GM12801 (cell line): Measurements from ENCODE around the gene NDUFS1.

Source experiments
- TF ChIP-seq, protein P1 (sequence below): IDR thresholded peaks from one replicate; pipeline ENCODE4 v1.5.1; 2011; ENCODE audit warnings: control low read depth; ENCODE audit not compliant: insufficient read length; ENCODE audit errors: extremely low read depth

The NDUFS1 gene

DNA sequence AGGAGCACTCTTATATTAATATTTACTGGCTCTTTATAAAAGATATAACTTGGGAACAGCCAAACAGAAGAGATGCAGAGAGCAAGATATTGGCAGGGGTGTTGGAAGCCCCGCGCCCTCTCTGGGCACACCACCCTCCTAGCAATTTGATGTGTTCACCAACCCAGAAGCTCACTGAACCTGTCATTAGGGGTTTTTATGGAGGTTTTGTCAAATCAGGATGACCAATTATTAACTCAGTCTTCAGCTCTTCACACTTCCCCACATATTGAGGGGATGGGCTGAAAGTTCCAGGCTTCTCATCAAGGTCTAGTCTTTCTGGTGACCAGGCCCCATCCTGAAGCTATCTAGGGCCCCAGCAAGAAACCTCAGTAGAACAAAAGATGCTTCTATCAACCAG is 62.4 kb downstream of the NDUFS1 start:
- TF ChIP-seq, protein P1, sequence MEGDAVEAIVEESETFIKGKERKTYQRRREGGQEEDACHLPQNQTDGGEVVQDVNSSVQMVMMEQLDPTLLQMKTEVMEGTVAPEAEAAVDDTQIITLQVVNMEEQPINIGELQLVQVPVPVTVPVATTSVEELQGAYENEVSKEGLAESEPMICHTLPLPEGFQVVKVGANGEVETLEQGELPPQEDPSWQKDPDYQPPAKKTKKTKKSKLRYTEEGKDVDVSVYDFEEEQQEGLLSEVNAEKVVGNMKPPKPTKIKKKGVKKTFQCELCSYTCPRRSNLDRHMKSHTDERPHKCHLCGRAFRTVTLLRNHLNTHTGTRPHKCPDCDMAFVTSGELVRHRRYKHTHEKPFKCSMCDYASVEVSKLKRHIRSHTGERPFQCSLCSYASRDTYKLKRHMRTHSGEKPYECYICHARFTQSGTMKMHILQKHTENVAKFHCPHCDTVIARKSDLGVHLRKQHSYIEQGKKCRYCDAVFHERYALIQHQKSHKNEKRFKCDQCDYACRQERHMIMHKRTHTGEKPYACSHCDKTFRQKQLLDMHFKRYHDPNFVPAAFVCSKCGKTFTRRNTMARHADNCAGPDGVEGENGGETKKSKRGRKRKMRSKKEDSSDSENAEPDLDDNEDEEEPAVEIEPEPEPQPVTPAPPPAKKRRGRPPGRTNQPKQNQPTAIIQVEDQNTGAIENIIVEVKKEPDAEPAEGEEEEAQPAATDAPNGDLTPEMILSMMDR = no peak

DNA sequence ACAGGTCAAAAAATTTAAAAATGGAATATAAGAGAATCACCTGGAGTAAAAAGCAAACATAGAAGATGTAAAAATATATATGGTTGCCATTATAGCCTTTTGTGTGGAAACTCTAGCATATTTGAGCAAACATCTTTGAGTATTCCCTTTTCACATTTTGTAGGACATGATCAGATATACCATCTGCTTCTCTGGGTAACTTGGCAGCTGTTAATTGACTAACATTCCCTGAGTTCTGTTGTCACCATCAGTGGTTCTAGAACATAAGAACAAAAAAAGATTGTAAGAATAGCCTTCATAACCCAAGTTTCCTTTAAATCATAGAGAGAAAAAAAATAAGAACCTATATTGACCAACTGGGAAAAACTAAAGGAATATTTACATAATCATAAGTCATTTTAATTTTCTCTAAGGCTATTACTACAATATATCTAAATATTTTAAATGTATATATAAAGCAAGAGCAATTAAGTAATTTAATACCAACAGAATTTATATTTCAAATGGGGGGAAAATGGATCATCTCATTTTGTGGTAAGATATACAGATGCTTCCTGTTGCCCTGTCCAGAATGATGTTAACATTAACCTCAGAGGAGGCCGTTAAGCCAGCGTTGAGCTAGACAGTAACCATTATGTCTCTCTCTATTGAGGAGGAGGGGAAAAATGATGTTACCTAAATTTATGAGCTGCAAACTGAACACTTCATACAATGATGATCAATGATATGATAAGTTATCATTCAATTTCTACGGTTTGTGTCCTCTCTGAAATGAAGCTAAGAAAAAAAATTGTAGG is 63.5 kb downstream of the NDUFS1 start:
- TF ChIP-seq, protein P1 = no peak

DNA sequence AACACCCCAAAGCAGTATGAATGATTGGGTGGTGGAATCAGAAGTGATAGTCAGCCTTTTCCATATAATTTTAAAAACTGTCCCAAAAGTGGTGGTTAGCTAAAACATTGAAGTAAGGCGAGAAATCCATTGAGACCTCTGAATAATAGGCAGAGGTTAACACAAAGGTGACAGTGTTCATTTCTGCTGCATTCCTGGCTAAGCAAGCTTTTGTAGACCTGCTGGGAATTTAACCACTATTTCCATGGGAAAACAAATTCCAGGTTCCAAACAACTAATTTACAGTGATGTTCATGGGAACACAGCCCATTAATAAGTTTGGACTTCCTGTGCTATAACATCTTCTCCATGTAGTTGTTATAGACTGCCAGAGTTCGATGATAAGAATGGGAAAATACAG is 66.9 kb downstream of the NDUFS1 start:
- TF ChIP-seq, protein P1 = no peak

DNA sequence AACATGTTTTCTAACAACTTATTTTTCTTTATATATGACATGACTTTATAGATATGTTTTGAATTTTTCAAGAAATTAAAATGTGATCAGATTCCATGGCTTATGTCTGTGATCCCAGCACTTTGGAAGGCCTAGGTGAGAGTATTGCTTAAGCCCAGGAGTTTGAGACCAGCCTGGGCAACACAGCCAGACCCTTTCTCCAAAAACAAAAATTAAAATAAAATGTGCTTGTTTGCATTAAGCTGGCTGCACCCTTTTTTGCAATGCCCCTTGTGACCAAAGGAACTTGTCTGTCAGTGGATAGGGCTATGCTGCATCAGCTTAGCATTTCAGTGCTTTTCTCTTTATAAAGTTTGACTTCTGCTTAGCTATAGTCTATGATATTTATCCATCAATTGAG is 71.0 kb downstream of the NDUFS1 start:
- TF ChIP-seq, protein P1 = no peak

DNA sequence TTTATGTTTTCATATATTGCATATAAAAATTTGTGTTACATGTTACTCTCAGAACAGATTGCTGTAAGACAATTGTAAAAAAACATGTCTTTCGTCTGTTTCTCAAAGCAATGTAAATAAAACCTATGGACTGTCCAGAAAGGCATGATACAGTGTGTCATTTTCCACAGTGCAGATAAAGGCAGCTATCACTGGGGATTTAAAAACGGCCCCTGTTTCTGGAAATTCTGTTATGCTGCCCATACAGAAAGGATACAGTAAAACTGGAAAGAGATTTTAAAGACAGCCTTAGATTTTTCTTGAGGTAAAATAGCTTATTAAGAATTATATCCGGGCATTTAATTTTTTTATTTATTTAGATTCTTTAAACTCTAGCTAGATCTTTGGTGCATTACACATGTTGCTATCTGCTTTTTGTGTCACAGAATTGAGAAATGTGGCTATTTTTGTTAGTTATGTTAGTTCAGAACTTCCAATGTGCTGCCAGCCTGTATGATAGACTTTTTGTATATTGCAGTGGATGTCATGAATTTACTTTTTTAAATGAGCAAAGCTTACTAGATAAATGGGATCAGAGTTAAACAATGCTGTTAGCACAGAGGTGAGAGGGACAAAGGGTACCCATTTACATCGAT is 72.4 kb downstream of the NDUFS1 start:
- TF ChIP-seq, protein P1 = no peak

DNA sequence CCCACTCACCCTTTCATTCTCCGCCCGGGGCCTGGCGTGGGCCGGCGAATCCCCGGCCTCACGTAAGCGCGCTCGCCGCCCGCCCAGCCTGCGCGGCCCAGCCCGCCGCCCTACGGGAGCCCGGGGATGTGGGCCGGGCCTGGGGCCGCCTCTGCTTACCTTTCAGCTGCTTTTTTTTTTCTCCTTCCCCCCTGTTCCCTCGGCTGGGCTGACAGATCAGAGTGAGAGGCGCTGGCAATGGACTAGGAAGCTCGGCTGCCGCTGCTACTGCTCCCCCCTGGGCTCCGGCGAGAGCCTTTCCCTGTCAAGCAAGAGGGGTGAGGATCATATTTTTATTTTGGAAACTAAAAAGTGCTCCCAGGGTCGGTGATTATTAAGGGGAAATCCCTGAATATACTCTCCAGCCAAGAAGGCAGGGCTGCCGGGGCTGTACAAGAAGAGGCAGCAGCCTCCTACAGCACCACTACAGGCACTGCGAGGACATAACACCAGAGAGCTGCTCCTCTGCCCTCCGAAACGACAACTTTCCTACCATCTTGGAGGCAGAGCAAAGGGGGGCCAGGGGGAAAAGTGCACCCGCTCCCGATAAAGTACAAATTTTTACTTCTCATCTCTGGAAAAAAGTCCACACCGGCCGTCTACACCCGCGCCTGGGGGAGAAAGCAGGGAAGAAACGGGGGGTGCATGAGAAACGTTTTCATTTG is 73.3 kb downstream of the NDUFS1 start, which contains the start of gene INO80D:
Gene INO80D (minus strand): TSS at position 433 of the 704 bp plus-strand sequence. CDS start 23,158 bp downstream, outside the sequence.
- TF ChIP-seq, protein P1 = no peak
